KMS-11 (cell line): Measurements from ENCODE around the gene MAP3K7.

Experiments used
- H2AFZ ChIP-seq: fragments of 200-600 bp; sonication (generic); 2 replicates; pipeline ENCODE4 v1.6.1; 2016; ENCODE audit warnings: antibody characterized with exemption, mixed run types, low read depth
- H3K27ac ChIP-seq: fragments of 200-600 bp; sonication (generic); 2 replicates; pipeline ENCODE4 v1.6.1; 2016; ENCODE audit warnings: mild to moderate bottlenecking, mixed run types
- H3K27me3 ChIP-seq: fragments of 200-600 bp; sonication (generic); 2 replicates; pipeline ENCODE4 v1.6.1; 2017; ENCODE audit warnings: mild to moderate bottlenecking, low read depth, mixed run types, moderate library complexity; ENCODE audit not compliant: insufficient read depth
- H3K36me3 ChIP-seq: fragments of 200-600 bp; sonication (generic); 2 replicates; pipeline ENCODE4 v1.6.1; 2017; ENCODE audit warnings: mild to moderate bottlenecking, mixed run types; ENCODE audit not compliant: insufficient read depth
- H3K4me1 ChIP-seq: fragments of 200-600 bp; sonication (generic); 2 replicates; pipeline ENCODE4 v1.6.1; 2016; ENCODE audit warnings: mild to moderate bottlenecking, low read depth, mixed run types; ENCODE audit not compliant: poor library complexity, severe bottlenecking
- H3K4me2 ChIP-seq: fragments of 200-600 bp; sonication (generic); 2 replicates; pipeline ENCODE4 v1.7.0; 2016; ENCODE audit warnings: mild to moderate bottlenecking, mixed run types
- H3K4me3 ChIP-seq: fragments of 200-600 bp; sonication (generic); IDR thresholded peaks from 2 replicates; pipeline ENCODE4 v1.6.1; 2017; ENCODE audit warnings: low read depth, low read length, mixed read lengths; ENCODE audit not compliant: insufficient read depth
- H3K79me2 ChIP-seq: fragments of 200-600 bp; sonication (generic); 2 replicates; pipeline ENCODE4 v1.6.1; 2016; ENCODE audit warnings: low read depth, mixed run types; ENCODE audit not compliant: insufficient read depth
- H3K9ac ChIP-seq: fragments of 200-600 bp; sonication (generic); 2 replicates; pipeline ENCODE4 v1.6.1; 2016; ENCODE audit warnings: mild to moderate bottlenecking, mixed run types
- H4K20me1 ChIP-seq: fragments of 200-600 bp; sonication (generic); 2 replicates; pipeline ENCODE4 v1.6.1; 2016; ENCODE audit warnings: mild to moderate bottlenecking, mixed run types; ENCODE audit not compliant: insufficient read depth
- CTCF ChIP-seq: fragments of 200-600 bp; sonication (generic); conservative IDR thresholded peaks from 2 replicates; pipeline ENCODE4 v1.6.1; 2017; ENCODE audit warnings: low read depth, mild to moderate bottlenecking, antibody characterized with exemption, low read length, moderate library complexity, mixed read lengths

Gene MAP3K7

GRCh38 chr6:90492369-90492768 lies 94.5 kb downstream of the MAP3K7 start:
- Histone ChIP-seq H3K4me2 (no peak overlapping the region), H3K9ac (no peak overlapping the region), H3K79me2 (no peaks in the 10 kb centered on the region), H3K27me3 (no peaks in the 10 kb centered on the region), H3K36me3 (no peaks in the 10 kb centered on the region), H2AFZ (no peak overlapping the region), H4K20me1 (no peaks in the 10 kb centered on the region), H3K27ac (no peak overlapping the region), H3K4me3 (no peak overlapping the region), H3K4me1 (no peaks in the 10 kb centered on the region)
- TF ChIP-seq CTCF = no peak

- Histone ChIP-seq H2AFZ (no peak overlapping the region), H3K36me3 (no peaks in the 10 kb centered on the region), H3K4me3 (no peak overlapping the region), H3K27me3 (no peaks in the 10 kb centered on the region), H3K79me2 (no peaks in the 10 kb centered on the region), H3K4me1 (no peaks in the 10 kb centered on the region), H3K4me2 (no peak overlapping the region), H3K27ac (no peak overlapping the region), H4K20me1 (no peaks in the 10 kb centered on the region), H3K9ac (no peak overlapping the region)
- TF ChIP-seq CTCF = no peak
Measured at GRCh38 chr6:90490030-90490716, 96.7 kb downstream of the MAP3K7 start.

- TF ChIP-seq CTCF = no peak
- Histone ChIP-seq H3K4me3 (no peak overlapping the region), H3K4me2 (no peak overlapping the region), H3K79me2 (no peaks in the 10 kb centered on the region), H4K20me1 (no peaks in the 10 kb centered on the region), H2AFZ (no peak overlapping the region), H3K9ac (no peak overlapping the region), H3K36me3 (no peaks in the 10 kb centered on the region), H3K4me1 (no peaks in the 10 kb centered on the region), H3K27me3 (no peaks in the 10 kb centered on the region), H3K27ac (no peak overlapping the region)
Measured at GRCh38 chr6:90488816-90489215, 98.1 kb downstream of the MAP3K7 start.

- no peak overlapping the region for H2AFZ ChIP-seq
- H3K4me1 ChIP-seq = no peaks in the 10 kb centered on the region
- H3K4me2 ChIP-seq = no peak overlapping the region
- H3K79me2 ChIP-seq = no peaks in the 10 kb centered on the region
- no peak for TF ChIP-seq CTCF
- H3K4me3 ChIP-seq = no peak overlapping the region
- H3K36me3 ChIP-seq = no peaks in the 10 kb centered on the region
- no peaks in the 10 kb centered on the region for H3K27me3 ChIP-seq
- H3K9ac ChIP-seq = no peak overlapping the region
- H3K27ac ChIP-seq = no peak overlapping the region
- no peaks in the 10 kb centered on the region for H4K20me1 ChIP-seq
Measured at GRCh38 chr6:90485635-90486277, 101.1 kb downstream of the MAP3K7 start.
